T-helper 1 cell (primary cell): ENCODE measurements around the gene SYNDIG1.

Source experiments
- DNase-seq, 5 donors: peaks; one replicate each; pipeline ENCODE4 v3.0.0-alpha.2; 2012 to 2020
- total RNA-seq, 4 donors: gene quantifications; one replicate each; lab custom pipeline; 2026; lab: John Stamatoyannopoulos, UW

The SYNDIG1 gene
- total RNA-seq = 0 reads per million in 4 donors

GRCh38 chr20:24469116-24469893 lies at the start of gene SYNDIG1:
SYNDIG1 (plus strand) TSS chr20:24469629; CDS start chr20:24543098, 73,469 bp downstream.
- no peak for DNase-seq

- no peak for DNase-seq
Observed at GRCh38 chr20:24419786-24420185, 49.6 kb upstream of the SYNDIG1 start.

- no peak for DNase-seq
Observed at GRCh38 chr20:24420567-24420966, 48.9 kb upstream of the SYNDIG1 start.

- DNase-seq = no peak
Observed at GRCh38 chr20:24421071-24421470, 48.4 kb upstream of the SYNDIG1 start.

GRCh38 chr20:24422091-24422760 lies 47.2 kb upstream of the SYNDIG1 start:
- DNase-seq = no peak

GRCh38 chr20:24423390-24424313 lies 45.8 kb upstream of the SYNDIG1 start:
- no peak for DNase-seq

- DNase-seq = no peak
Observed at GRCh38 chr20:24425523-24426135, 43.8 kb upstream of the SYNDIG1 start.

GRCh38 chr20:24431279-24432045 lies 38.0 kb upstream of the SYNDIG1 start:
- no peak for DNase-seq

GRCh38 chr20:24432046-24432442 lies 37.4 kb upstream of the SYNDIG1 start:
- no peak for DNase-seq

- DNase-seq = no peak
Observed at GRCh38 chr20:24436160-24436559, 33.3 kb upstream of the SYNDIG1 start.

GRCh38 chr20:24437196-24438082 lies 32.0 kb upstream of the SYNDIG1 start:
- no peak for DNase-seq

GRCh38 chr20:24438331-24438730 lies 31.1 kb upstream of the SYNDIG1 start:
- DNase-seq = no peak

GRCh38 chr20:24439737-24440387 lies 29.6 kb upstream of the SYNDIG1 start:
- DNase-seq = no peak

- DNase-seq = no peak
Observed at GRCh38 chr20:24441661-24442060, 27.8 kb upstream of the SYNDIG1 start.

GRCh38 chr20:24442909-24443308 lies 26.5 kb upstream of the SYNDIG1 start:
- no peak for DNase-seq

GRCh38 chr20:24443436-24443835 lies 26.0 kb upstream of the SYNDIG1 start:
- no peak for DNase-seq

- no peak for DNase-seq
Observed at GRCh38 chr20:24444526-24445190, 24.8 kb upstream of the SYNDIG1 start.

GRCh38 chr20:24445510-24446170 lies 23.8 kb upstream of the SYNDIG1 start:
- no peak for DNase-seq

GRCh38 chr20:24446811-24447210 lies 22.6 kb upstream of the SYNDIG1 start:
- DNase-seq = no peak
